ENCODE data around the gene SORCS1. TPM values are rescaled to one million over a fixed set of nuclear protein-coding genes. Genes with fewer than 3 reads are reported as not detected.

SORCS1 gene
- total RNA-seq, 4 donors from 2014 or later = 0.26 to 9.4 (median 3.8) TPM

DNA sequence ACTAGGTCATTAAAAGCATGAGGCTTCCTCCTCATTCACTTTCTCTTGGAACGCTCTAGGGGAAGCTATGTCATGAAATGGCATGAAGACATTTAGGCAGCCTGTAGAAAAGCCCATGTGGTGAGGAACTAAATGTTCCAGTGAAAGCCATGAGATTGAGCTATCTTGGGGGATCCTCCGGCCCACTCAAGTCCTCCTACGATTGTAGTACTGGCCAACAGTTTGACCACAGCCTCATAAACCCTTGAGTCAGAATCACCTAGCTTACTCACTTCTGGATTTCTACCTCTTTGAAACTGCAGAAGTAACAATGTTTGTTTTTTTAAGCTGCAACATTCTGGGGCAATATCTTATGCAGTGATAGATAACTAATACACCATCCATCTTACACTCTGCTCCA, 605.1 kb downstream of the SORCS1 start:
- intact Hi-C loops (cut with DNase I; ENCODE audit: low total_unique reads) = no loop called here
- no peak for TF ChIP-seq POLR2A (IDR thresholded peaks at IDR 0.05)
- TF ChIP-seq, protein P1, sequence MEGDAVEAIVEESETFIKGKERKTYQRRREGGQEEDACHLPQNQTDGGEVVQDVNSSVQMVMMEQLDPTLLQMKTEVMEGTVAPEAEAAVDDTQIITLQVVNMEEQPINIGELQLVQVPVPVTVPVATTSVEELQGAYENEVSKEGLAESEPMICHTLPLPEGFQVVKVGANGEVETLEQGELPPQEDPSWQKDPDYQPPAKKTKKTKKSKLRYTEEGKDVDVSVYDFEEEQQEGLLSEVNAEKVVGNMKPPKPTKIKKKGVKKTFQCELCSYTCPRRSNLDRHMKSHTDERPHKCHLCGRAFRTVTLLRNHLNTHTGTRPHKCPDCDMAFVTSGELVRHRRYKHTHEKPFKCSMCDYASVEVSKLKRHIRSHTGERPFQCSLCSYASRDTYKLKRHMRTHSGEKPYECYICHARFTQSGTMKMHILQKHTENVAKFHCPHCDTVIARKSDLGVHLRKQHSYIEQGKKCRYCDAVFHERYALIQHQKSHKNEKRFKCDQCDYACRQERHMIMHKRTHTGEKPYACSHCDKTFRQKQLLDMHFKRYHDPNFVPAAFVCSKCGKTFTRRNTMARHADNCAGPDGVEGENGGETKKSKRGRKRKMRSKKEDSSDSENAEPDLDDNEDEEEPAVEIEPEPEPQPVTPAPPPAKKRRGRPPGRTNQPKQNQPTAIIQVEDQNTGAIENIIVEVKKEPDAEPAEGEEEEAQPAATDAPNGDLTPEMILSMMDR (IDR thresholded peaks at IDR 0.05) = no peak
- DNase-seq = no peak
- H3K9me3 ChIP-seq = no peaks in the 10 kb centered on the region
- no peaks in the 10 kb centered on the region for H3K27me3 ChIP-seq
- no peak overlapping the region for H3K4me3 ChIP-seq
- no peaks in the 10 kb centered on the region for H3K4me1 ChIP-seq
- no peaks in the 10 kb centered on the region for H3K36me3 ChIP-seq
- no peak overlapping the region for H3K27ac ChIP-seq

DNA sequence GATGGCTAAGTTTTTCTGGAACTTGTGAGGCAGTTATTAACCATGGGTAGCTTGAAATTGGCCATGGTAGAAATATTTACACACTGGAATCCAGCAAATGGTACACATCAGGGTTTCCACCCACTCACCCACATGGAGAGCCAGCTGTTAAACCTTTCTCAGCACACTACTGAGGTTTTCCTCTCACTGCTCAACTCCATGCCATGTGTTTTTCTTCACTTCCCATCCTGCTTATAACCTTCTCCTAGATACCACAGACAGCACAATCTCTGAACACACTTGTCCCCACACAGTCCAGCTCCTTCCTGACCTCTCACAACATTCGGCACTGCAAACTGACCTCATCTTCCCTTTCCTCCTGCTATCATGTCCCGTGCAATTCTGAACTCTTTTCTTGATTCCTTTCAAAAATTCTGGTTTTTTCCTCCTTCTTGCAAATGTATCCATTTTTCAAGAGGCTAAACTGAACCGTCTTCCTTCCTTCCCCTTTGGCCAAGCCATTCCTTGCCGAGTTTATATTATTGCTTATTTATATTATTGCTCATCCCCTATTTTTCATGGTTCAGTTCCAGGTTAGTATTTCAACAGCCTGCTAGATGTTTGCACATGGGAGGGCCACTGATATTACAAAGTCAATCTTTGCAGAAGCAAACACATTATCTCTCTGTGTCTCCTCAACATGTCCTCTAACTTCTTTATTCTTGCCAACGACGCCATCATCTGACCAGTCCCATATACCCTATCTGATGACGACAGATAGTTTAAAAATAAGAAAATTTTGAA, 606.4 kb downstream of the SORCS1 start:
- intact Hi-C loops (cut with DNase I; ENCODE audit: low total_unique reads) = no loop called here
- no peak for DNase-seq
- no peaks in the 10 kb centered on the region for H3K36me3 ChIP-seq
- no peak overlapping the region for H3K4me3 ChIP-seq
- TF ChIP-seq POLR2A (IDR thresholded peaks at IDR 0.05) = no peak
- TF ChIP-seq, protein P1 (IDR thresholded peaks at IDR 0.05) = no peak
- H3K9me3 ChIP-seq = no peaks in the 10 kb centered on the region
- no peak overlapping the region for H3K27ac ChIP-seq
- no peaks in the 10 kb centered on the region for H3K27me3 ChIP-seq
- H3K4me1 ChIP-seq = no peaks in the 10 kb centered on the region

DNA sequence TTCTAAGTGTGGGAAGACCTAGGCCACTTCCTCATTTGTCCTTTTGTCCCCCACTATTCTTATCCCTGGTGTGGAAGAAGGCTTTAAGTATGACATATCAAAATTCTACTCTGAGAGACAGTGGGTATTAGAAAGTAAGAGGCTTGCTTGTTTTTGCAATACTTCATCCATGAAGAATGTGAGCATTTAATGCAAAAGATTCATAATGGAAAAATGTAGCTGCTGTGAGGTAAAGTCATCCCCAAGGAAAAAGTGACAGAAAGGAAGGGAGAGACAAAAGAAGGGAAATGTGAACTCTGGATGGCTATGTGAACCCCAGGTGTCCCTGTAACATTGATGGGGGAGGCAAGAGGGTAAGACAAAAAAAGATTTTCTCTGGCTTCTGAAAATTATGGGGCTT, 607.5 kb downstream of the SORCS1 start:
- no peaks in the 10 kb centered on the region for H3K36me3 ChIP-seq
- DNase-seq = no peak
- H3K27ac ChIP-seq = no peak overlapping the region
- no peaks in the 10 kb centered on the region for H3K27me3 ChIP-seq
- intact Hi-C loops (cut with DNase I; ENCODE audit: low total_unique reads) = no loop called here
- H3K4me3 ChIP-seq = no peak overlapping the region
- no peak for TF ChIP-seq POLR2A (IDR thresholded peaks at IDR 0.05)
- TF ChIP-seq, protein P1 (IDR thresholded peaks at IDR 0.05) = no peak
- no peaks in the 10 kb centered on the region for H3K9me3 ChIP-seq
- H3K4me1 ChIP-seq = no peaks in the 10 kb centered on the region

DNA sequence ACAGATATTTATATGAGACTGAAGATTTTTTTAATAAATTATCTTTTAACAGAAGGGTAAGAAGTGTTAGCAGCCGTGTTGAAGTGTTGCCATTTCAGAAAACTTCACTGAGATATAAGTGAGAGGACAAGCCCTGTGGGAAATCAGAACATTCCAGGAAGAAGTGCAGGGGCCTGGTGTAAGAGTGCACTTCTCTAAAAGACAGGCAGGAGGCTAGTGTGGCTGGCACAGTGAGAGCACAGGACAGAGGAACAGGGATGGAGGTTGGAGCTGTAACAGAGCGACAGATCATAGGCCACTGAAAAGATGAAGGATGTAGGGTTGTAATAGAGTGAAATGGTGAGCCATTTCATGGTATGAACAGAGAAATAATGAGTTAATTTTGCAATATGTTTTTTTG, 608.9 kb downstream of the SORCS1 start:
- no peaks in the 10 kb centered on the region for H3K36me3 ChIP-seq
- no peaks in the 10 kb centered on the region for H3K27me3 ChIP-seq
- no peaks in the 10 kb centered on the region for H3K9me3 ChIP-seq
- no peak overlapping the region for H3K4me3 ChIP-seq
- H3K27ac ChIP-seq = no peak overlapping the region
- DNase-seq = no peak
- H3K4me1 ChIP-seq = no peaks in the 10 kb centered on the region
- TF ChIP-seq, protein P1 (IDR thresholded peaks at IDR 0.05) = no peak
- intact Hi-C loops (cut with DNase I; ENCODE audit: low total_unique reads) = no loop called here

DNA sequence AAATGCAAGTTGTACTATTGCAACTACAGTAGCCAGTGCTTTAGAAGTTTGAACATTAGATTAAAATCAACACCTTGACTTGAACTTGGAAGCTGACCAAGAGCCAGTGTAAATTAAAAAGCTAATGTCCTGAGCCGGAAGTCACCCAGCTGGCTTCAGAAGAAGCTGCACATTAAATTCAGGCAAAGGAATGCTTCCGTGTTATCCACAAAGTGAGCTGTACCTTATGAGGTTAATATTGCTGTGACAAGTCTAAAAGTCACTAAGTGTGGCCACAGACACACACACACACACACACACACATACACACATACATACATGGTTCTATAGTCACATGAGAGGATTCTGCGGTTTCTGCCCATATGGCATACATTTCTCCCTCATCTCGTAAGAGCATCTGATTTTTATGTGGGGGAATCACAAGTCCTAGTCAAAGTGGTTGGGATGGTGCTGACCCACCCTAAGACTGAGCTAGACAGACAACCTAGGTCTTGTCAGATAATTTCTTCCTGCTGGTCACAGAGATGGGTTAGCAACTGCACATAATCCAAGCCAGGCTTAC, 612.9 kb downstream of the SORCS1 start:
- Histone ChIP-seq H3K27me3 (no peaks in the 10 kb centered on the region), H3K4me3 (no peak overlapping the region), H3K9me3 (no peaks in the 10 kb centered on the region), H3K27ac (no peak overlapping the region), H3K36me3 (no peaks in the 10 kb centered on the region), H3K4me1 (no peaks in the 10 kb centered on the region)
- intact Hi-C loops (cut with DNase I; ENCODE audit: low total_unique reads) = no loop called here
- TF ChIP-seq, protein P1 (IDR thresholded peaks at IDR 0.05) = no peak
- no peak for TF ChIP-seq POLR2A (IDR thresholded peaks at IDR 0.05)
- no peak for DNase-seq
